AG04450 (cell line): Measurements from ENCODE around the gene CFAP99. TPM values are rescaled to one million over a fixed set of nuclear protein-coding genes. Genes with fewer than 3 reads are reported as not detected.
A peak's percentile ranks its signal among the peaks of the same experiment; 100 is the strongest.

ENCODE experiments used
- CTCF ChIA-PET: fragments of 300-600, 350-600 bp; formaldehyde crosslinking; extraction: SDS; loops from one replicate; lab custom pipeline; 2022; ENCODE audit warnings: antibody characterized with exemption, inconsistent platforms; lab: Charles Lee
- POLR2A ChIA-PET: fragments of 350-600 bp; formaldehyde crosslinking; extraction: SDS; loops from one replicate; lab custom pipeline; 2021; ENCODE audit warnings: antibody characterized with exemption, inconsistent platforms; lab: Yijun Ruan, JAX
- DNase-seq: peaks from one replicate; pipeline ENCODE4 v3.0.0-alpha.2; 2011; ENCODE audit warnings: low read depth, low spot score
- H3K27ac ChIP-seq: one replicate; pipeline ENCODE4 v1.5.1; 2012; ENCODE audit warnings: low read depth, low read length, control low read depth
- H3K27me3 ChIP-seq: one replicate; pipeline ENCODE4 v1.6.0; 2012; ENCODE audit warnings: low read length; ENCODE audit not compliant: control insufficient read depth, insufficient read depth
- H3K4me3 ChIP-seq: 2 replicates; pipeline ENCODE4 v1.5.1; 2011; ENCODE audit warnings: mild to moderate bottlenecking, low read depth, low read length, control low read depth
- H3K9me3 ChIP-seq: 2 replicates; pipeline ENCODE4 v1.5.1; 2012; ENCODE audit warnings: low read length; ENCODE audit not compliant: control insufficient read depth, insufficient read depth
- polyA plus RNA-seq: library from polyadenylated mRNA; depleted of rRNA; stranded (reverse); fragments of >200 nt; gene quantifications from 2 replicates; pipeline ENCODE4 v1.2.3, GENCODE V29; 2011
- TF ChIP-seq, protein P1 (sequence below): IDR thresholded peaks from 2 replicates; pipeline ENCODE4 v1.5.1; 2011; ENCODE audit warnings: low read depth, low read length, control low read depth, inconsistent platforms

Gene CFAP99
- polyA plus RNA-seq, 1 experiment: not detected

GRCh38 chr4:2396781-2397368, 21.9 kb upstream of the CFAP99 start:
- TF ChIP-seq, protein P1, sequence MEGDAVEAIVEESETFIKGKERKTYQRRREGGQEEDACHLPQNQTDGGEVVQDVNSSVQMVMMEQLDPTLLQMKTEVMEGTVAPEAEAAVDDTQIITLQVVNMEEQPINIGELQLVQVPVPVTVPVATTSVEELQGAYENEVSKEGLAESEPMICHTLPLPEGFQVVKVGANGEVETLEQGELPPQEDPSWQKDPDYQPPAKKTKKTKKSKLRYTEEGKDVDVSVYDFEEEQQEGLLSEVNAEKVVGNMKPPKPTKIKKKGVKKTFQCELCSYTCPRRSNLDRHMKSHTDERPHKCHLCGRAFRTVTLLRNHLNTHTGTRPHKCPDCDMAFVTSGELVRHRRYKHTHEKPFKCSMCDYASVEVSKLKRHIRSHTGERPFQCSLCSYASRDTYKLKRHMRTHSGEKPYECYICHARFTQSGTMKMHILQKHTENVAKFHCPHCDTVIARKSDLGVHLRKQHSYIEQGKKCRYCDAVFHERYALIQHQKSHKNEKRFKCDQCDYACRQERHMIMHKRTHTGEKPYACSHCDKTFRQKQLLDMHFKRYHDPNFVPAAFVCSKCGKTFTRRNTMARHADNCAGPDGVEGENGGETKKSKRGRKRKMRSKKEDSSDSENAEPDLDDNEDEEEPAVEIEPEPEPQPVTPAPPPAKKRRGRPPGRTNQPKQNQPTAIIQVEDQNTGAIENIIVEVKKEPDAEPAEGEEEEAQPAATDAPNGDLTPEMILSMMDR: peak; percentile 10; the same call in 1 of the 2 replicates
- no peak overlapping the region for H3K4me3 ChIP-seq
- H3K27ac ChIP-seq: no peak overlapping the region
- no peaks in the 10 kb centered on the region; the same call in 1 of the 2 replicates for H3K9me3 ChIP-seq
- DNase-seq: no peak
- ChIA-PET POLR2A (interaction anchor here (0.6 kb wide), 1 partner anchor 322 kb away, joined by 3 read pairs; no protein-coding TSS in a partner anchor), CTCF (interaction anchor here (0.5 kb wide), 1 partner anchor 8 kb away, joined by 3 read pairs; no protein-coding TSS in a partner anchor)
- peaks cover 39% of the 10 kb centered on the region for H3K27me3 ChIP-seq

DNA sequence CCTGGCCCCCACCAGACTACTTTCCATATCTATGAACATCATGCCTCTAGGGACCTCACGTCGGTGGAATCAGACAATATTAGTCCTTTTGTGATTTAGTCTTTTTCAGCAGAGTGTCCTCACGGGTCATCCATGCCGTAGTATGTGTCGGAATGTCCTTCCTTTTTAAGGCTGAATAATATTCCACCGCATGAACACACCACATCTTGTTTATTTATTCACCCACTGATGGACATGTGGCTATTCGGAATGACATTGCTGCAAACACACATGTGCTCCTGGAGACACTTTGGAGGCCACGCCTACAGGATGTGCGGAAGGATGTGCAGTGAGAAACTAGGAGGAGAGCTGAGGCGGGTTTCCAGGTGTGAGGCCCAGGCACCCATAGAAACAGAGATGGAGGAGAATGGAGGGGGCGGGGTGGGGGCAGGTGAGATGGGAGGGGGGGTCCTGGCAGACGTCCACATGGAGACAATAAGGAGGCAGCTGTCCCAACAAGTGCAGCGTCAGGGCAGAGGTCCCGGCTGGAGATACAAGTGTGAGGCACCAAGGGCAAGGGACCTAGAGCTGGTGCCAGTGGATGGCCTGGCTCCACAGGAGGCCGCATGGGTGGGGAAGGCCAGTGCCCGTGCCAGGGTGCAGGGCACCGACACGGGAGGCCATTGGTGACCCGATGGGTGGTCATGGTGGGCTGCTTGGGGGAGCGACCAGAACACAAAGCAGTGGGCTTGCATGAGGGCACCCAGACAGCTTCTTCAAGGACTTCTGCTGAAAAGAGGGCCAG, 21.0 kb upstream of the CFAP99 start:
- POLR2A ChIA-PET: no interaction called here

GRCh38 chr4:2399216-2399615, 19.5 kb upstream of the CFAP99 start:
- TF ChIP-seq, protein P1: no peak
- Histone ChIP-seq H3K27ac (no peak overlapping the region), H3K9me3 (no peaks in the 10 kb centered on the region; the same call in 1 of the 2 replicates), H3K27me3 (peaks cover 26% of the 10 kb centered on the region), H3K4me3 (no peak overlapping the region)
- ChIA-PET CTCF (no interaction called here), POLR2A (no interaction called here)
- DNase-seq: no peak

More for the DNA sequence above, 21.0 kb upstream of the CFAP99 start:
- H3K9me3 ChIP-seq: no peaks in the 10 kb centered on the region; the same call in 1 of the 2 replicates
- no peak for DNase-seq
- H3K27me3 ChIP-seq: peaks cover 37% of the 10 kb centered on the region
- no peak overlapping the region for H3K27ac ChIP-seq
- CTCF ChIA-PET: no interaction called here
- H3K4me3 ChIP-seq: no peak overlapping the region
- TF ChIP-seq, protein P1: no peak

GRCh38 chr4:2399631-2400190, 19.0 kb upstream of the CFAP99 start:
- CTCF ChIA-PET: no interaction called here
- POLR2A ChIA-PET: no interaction called here
- no peaks in the 10 kb centered on the region; the same call in 1 of the 2 replicates for H3K9me3 ChIP-seq
- no peak for DNase-seq
- no peak overlapping the region for H3K27ac ChIP-seq
- H3K4me3 ChIP-seq: no peak overlapping the region
- TF ChIP-seq, protein P1: no peak
- H3K27me3 ChIP-seq: peaks cover 22% of the 10 kb centered on the region
